ENCODE results near the gene LOC128125822.

LOC128125822 gene

GRCh38 chr6:63565058-63565726, 7.1 kb upstream of the LOC128125822 start:
- in situ Hi-C loops (cut with MboI) (no loop called here), intact Hi-C loops (cut with micrococcal nuclease; ENCODE audit: unreplicated experiment) (no loop called here)
- Histone ChIP-seq H3K27me3 (replicated peaks in 1 of 2; ENCODE audit: control insufficient read depth in 2 of 2, insufficient read depth in 2 of 2, low read length in 1 of 2) (no peaks in the 10 kb centered on the region), H3K4me3 (no peak overlapping the region), H3K9me3 (replicated peaks; ENCODE audit: control insufficient read depth, insufficient read depth, low read length) (no peaks in the 10 kb centered on the region; the same call in 2 of the 3 replicates), H2AFZ (ENCODE audit: control insufficient read depth, low read depth, low read length) (no peak overlapping the region), H4K20me1 (ENCODE audit: control insufficient read depth, insufficient read depth) (no peaks in the 10 kb centered on the region), H3K27ac (ENCODE audit: control insufficient read depth, insufficient read depth) (no peak overlapping the region), H3K9ac (ENCODE audit: control insufficient read depth, insufficient read depth, low read length) (no peak overlapping the region), H3K79me2 (ENCODE audit: control insufficient read depth, insufficient read depth, low read length) (no peaks in the 10 kb centered on the region), H3K4me1 (ENCODE audit: control insufficient read depth, insufficient read depth, low read length) (no peaks in the 10 kb centered on the region), H3K4me2 (ENCODE audit: control insufficient read depth, insufficient read depth) (no peak overlapping the region), H3K36me3 (ENCODE audit: control insufficient read depth in 2 of 2, insufficient read depth in 2 of 2, low read length in 1 of 2) (no peaks in the 10 kb centered on the region)
- WGBS (ENCODE audit: insufficient coverage, insufficient replicate concordance, low lambda C conversion rate, missing lambda C conversion rate) = 69% methylated on average over 4 of the region's 4 CpGs
- ATAC-seq = no peak
- no peak for FAIRE-seq
- TF ChIP-seq ELK1 (IDR thresholded peaks at IDR 0.05; ENCODE audit: low read depth, low read length) (no peak), TCF7 (IDR thresholded peaks at IDR 0.05; ENCODE audit: borderline replicate concordance) (no peak)
- ChIA-PET CTCF (interaction anchor here (0.5 to 2.1 kb wide), 11 partner anchors 9 to 212 kb away, joined by 3 to 9 read pairs (median 3); no protein-coding TSS in a partner anchor), POLR2A (interaction anchor here (0.6 to 2.1 kb wide), 4 partner anchors 11 to 213 kb away, joined by 3 to 4 read pairs (median 4); no protein-coding TSS in a partner anchor), RAD21 (ENCODE audit: unreplicated experiment) (interaction anchor here (0.6 to 2.2 kb wide), 8 partner anchors 9 to 212 kb away, joined by 3 to 9 read pairs (median 3); no protein-coding TSS in a partner anchor), SMC1A (ENCODE audit: uncharacterized antibody, unreplicated experiment) (interaction anchor here (0.7 to 2.6 kb wide), 13 partner anchors 8 to 213 kb away, joined by 3 to 14 read pairs (median 4); no protein-coding TSS in a partner anchor)
- no TSS peak for BruUV-seq (replicated peaks)
- no peak for DNase-seq (ENCODE audit: low read depth, low spot score)

Measured in GM12878 (cell line).